Sigmoid colon (tissue), 7 donors: ENCODE measurements around the gene ITPR2. TPM values are rescaled to one million over a fixed set of nuclear protein-coding genes. Genes with fewer than 3 reads are reported as not detected.

ENCODE experiments used
- DNase-seq: peaks from one replicate; pipeline ENCODE4 v3.0.0-alpha.2; 2019
- H3K27ac ChIP-seq, 4 donors: fragments of 200-600 bp; sonication (generic); one replicate each; pipeline ENCODE4 v1.5.1; 2016 to 2019; ENCODE audit warnings: mild to moderate bottlenecking in 1 of 4
- H3K27me3 ChIP-seq, 3 donors: fragments of 200-600 bp; sonication (generic); one replicate each; pipeline ENCODE4 v1.5.1; 2019; ENCODE audit warnings: mild to moderate bottlenecking in 1 of 3
- H3K36me3 ChIP-seq, 4 donors: fragments of 200-600 bp; sonication (generic); one replicate each; pipeline ENCODE4 v1.5.1; 2016 to 2019
- H3K4me1 ChIP-seq, 4 donors: fragments of 200-600 bp; sonication (generic); one replicate each; pipeline ENCODE4 v1.5.1; 2017 to 2019
- H3K4me3 ChIP-seq, 4 donors: fragments of 200-600 bp; sonication (generic); one replicate each; pipeline ENCODE4 v1.5.1; 2017 to 2019; ENCODE audit warnings: mild to moderate bottlenecking in 2 of 4, moderate library complexity in 1 of 4
- H3K9me3 ChIP-seq, 4 donors: fragments of 200-600 bp in 3 of 4; sonication (generic) in 3 of 4; one replicate each; pipeline versions ENCODE4 v1.5.1 to v1.6.1; 2013 to 2019
- EP300 ChIP-seq, 4 donors: sonication (generic); formaldehyde crosslinking; IDR thresholded peaks; one replicate each; pipeline ENCODE4 v1.6.1; 2017; ENCODE audit warnings: antibody characterized with exemption in 4 of 4
- POLR2A ChIP-seq, 2 donors: fragments of 450-650 bp; IDR thresholded peaks; one replicate each; pipeline ENCODE4 v1.6.1; 2016; ENCODE audit warnings: antibody characterized with exemption in 2 of 2, mild to moderate bottlenecking in 2 of 2, moderate library complexity in 2 of 2
- POLR2AphosphoS5 ChIP-seq, 4 donors: sonication (generic); formaldehyde crosslinking; IDR thresholded peaks; one replicate each; pipeline ENCODE4 v1.6.1; 2017; ENCODE audit warnings: antibody characterized with exemption in 4 of 4
- WGBS, 2 donors: extraction: QIAGEN DNeasy Blood & Tissue Kit; methylation state at CpG; one replicate each; pipeline ENCODE4 v1.1.7; 2013; 5-methylcytosine and 5-hydroxymethylcytosine counted together
- intact Hi-C: fragments of 100-400 bp; cut with DNase I; formaldehyde crosslinking; loops from one replicate; pipeline ENCODE4 v1.15.1; 2023
- polyA plus RNA-seq, 3 donors: library from polyadenylated mRNA; stranded (reverse); fragments of 200-250 nt; gene quantifications; one replicate each; pipeline ENCODE4 v1.2.3, GENCODE V29; 2013
- total RNA-seq, 4 donors: library from RNA; depleted of rRNA; stranded (reverse); fragments of >200 nt; gene quantifications; one replicate each; pipeline ENCODE4 v1.1.0, GENCODE V29; 2016
- TF ChIP-seq, protein P1 (sequence below), 4 experiments: fragments of 450-650 bp in 3 of 4; fragments of 200-600 bp in 1 of 4; IDR thresholded peaks; one replicate each; pipeline ENCODE4 v1.5.1; 2016 to 2019; ENCODE audit warnings: antibody characterized with exemption in 4 of 4, mild to moderate bottlenecking in 3 of 4, moderate library complexity in 2 of 4
- donor health status: healthy with polysubstance abuse.
- donor health status: Bipolar disorder and iron deficiency.
- donor health status: healthy.

Gene ITPR2
- total and polyA plus RNA-seq, 7 donors = 1.4 to 78.1 (median 58.9) TPM

DNA sequence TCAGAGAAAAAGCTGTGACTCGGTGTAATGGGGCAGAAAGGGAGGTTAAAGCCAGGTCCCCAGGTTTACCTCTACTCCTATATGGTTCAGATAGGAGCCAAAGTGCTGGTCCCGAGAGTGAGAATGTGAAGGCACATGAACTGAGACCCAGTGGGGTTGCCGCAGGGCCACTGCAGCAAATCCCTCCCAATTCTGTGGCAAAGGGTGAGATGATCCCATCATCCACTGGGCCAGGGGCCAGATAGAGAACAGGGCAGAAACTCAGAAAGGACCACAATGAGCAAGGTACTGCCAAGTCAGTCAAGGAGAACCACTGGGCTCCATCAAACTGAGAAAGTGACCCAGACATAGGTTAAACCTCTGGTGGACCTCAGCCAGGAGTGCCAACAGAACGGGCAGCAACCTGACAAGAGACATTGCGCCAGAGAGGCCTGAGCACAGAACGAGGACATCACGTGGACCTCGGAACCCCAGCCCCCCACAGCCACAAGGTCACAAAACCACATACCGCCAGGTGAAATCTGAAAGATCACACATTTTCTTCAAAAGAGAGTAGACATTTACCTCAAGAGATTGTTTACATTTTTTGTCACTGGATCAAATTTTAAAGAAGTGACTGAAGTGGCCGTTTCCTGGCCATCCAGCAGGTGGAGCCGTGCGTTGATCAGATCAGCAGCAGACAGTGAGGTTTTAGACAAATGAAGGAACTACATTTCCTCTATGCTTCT lies 20.5 kb upstream of the ITPR2 start:
- DNase-seq = peak; percentile 76
- Histone ChIP-seq H3K36me3 (no peaks in the 10 kb centered on the region), H3K9me3 (no peaks in the 10 kb centered on the region), H3K4me3 (no peak overlapping the region), H3K27me3 (no peaks in the 10 kb centered on the region), H3K4me1 (peaks cover 0 to 6% (median 0%) of the 10 kb centered on the region in 4 donors), H3K27ac (no peak overlapping the region)
- TF ChIP-seq, protein P1, sequence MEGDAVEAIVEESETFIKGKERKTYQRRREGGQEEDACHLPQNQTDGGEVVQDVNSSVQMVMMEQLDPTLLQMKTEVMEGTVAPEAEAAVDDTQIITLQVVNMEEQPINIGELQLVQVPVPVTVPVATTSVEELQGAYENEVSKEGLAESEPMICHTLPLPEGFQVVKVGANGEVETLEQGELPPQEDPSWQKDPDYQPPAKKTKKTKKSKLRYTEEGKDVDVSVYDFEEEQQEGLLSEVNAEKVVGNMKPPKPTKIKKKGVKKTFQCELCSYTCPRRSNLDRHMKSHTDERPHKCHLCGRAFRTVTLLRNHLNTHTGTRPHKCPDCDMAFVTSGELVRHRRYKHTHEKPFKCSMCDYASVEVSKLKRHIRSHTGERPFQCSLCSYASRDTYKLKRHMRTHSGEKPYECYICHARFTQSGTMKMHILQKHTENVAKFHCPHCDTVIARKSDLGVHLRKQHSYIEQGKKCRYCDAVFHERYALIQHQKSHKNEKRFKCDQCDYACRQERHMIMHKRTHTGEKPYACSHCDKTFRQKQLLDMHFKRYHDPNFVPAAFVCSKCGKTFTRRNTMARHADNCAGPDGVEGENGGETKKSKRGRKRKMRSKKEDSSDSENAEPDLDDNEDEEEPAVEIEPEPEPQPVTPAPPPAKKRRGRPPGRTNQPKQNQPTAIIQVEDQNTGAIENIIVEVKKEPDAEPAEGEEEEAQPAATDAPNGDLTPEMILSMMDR (IDR thresholded peaks at IDR 0.05) = peak; percentile 81 to 88 (median 83)
- TF ChIP-seq POLR2A (IDR thresholded peaks at IDR 0.05) = no peak
- intact Hi-C loops = loop anchor here (1.0 to 10.0 kb wide), 4 partner anchors 32 to 461 kb away; partner anchors contain the start of genes FGFR1OP2, INTS13 and TM7SF3
- 36 to 50% methylated on average over 12 of the region's 12 CpGs for WGBS, 2 donors

DNA sequence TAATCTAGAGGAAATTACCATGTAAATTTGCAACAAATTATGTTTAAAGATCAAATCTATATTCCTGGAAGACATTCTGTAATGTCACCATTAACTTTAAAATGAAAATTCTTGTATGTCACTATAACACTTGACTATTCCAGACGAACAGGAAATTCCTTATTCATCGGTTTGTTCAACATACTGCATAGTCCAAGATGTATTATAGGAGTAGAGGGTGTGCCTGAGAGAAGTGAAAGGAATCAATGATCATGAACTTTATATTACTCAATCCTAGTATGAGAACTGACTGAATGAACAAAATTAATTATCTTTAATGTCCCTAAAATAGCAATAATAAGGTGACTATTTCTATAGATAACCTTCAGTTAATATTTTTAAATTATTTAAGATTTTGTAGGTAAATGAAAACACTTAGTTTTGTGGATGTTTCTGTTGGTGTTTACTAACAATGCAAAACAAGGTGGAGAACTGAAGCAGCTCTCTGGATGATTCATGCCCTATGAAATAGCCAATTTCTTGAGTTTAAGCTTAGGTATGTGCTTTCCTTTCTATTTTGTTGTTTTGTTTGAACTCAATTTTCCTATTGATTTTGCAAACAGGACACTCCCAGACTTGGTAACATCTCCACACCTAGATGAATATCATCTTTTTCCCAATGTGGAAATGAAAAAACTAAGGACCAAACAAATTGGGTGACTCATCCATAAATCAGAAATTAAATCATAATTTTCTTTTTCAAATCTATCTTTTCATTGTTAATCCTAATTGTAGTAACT lies 18.2 kb upstream of the ITPR2 start:
- H3K9me3 ChIP-seq = no peaks in the 10 kb centered on the region
- TF ChIP-seq POLR2AphosphoS5 (IDR thresholded peaks at IDR 0.05) (no peak), EP300 (IDR thresholded peaks at IDR 0.05) (no peak), POLR2A (IDR thresholded peaks at IDR 0.05) (no peak)
- no peak for DNase-seq
- intact Hi-C loops = loop anchor here (10.0 kb wide), 3 partner anchors 84 to 464 kb away; partner anchors contain the start of genes FGFR1OP2, INTS13 and TM7SF3
- H3K27me3 ChIP-seq = no peaks in the 10 kb centered on the region
- 33 to 54% methylated on average over 2 of the region's 2 CpGs for WGBS, 2 donors
- H3K27ac ChIP-seq = no peak overlapping the region
- no peak overlapping the region for H3K4me3 ChIP-seq
- peaks cover 0 to 8% (median 0%) of the 10 kb centered on the region in 4 donors for H3K4me1 ChIP-seq
- H3K36me3 ChIP-seq = no peaks in the 10 kb centered on the region

DNA sequence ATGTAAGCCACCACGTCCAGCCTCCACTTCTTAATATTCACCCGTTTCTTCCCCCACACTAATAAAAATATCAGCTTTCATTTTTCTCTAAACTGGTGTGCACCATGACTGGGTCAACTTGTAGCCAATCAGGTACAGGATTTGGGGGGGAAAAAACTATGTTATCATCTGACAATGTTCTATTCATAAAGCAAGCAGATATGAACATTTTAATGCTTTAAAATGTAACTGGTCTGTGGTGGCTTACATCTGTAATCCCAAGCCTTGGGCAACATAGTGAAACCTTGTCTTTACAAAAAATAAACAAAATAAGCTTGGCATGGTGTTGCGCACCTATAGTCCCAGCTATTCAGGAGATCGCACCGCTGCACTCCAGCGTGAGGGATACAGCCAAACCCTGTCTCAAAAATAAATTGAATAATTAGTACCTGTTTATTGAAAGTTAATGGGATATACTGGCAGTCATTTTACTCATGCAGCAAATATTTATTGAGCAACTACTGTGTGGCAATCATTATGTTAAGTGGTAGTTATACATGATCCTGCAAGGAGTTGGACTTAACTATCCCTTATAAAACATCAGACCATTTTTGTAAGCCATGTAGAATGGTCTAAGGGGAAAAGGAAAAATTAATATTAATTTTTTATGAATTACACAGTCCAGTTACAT lies 15.3 kb upstream of the ITPR2 start:
- 82 to 83% methylated on average over 6 of the region's 6 CpGs for WGBS, 2 donors
- intact Hi-C loops = no loop called here

DNA sequence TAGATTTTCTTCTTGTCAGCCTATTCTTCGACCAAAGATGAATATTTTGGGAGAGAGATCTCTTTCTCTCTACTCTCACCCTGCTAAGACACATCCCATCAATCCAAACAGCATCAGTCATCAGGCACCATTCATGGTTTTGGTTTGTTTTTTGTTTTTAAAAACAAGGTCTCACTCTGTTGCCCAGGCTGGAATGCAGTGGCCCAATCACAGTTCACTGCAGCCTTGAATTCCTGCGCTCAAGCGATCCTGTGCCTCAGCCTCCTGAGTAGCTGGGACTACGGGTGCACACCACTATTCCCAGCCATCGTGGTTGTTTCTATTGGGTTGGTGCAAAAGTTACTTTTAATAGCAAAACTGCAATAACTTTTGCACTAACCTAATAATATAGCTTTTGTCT lies 14.4 kb upstream of the ITPR2 start:
- Histone ChIP-seq H3K4me3 (no peak overlapping the region), H3K27ac (no peak overlapping the region), H3K36me3 (no peaks in the 10 kb centered on the region), H3K4me1 (peaks cover 0 to 8% (median 3%) of the 10 kb centered on the region in 4 donors), H3K9me3 (no peaks in the 10 kb centered on the region), H3K27me3 (no peaks in the 10 kb centered on the region)
- no peak for DNase-seq
- 94 to 97% methylated on average over 5 of the region's 5 CpGs for WGBS, 2 donors
- TF ChIP-seq EP300 (IDR thresholded peaks at IDR 0.05) (no peak), POLR2AphosphoS5 (IDR thresholded peaks at IDR 0.05) (no peak)
- TF ChIP-seq, protein P1 (IDR thresholded peaks at IDR 0.05) = no peak
- intact Hi-C loops = no loop called here

More for the DNA sequence above, 15.3 kb upstream of the ITPR2 start:
- Histone ChIP-seq H3K4me3 (no peak overlapping the region), H3K9me3 (no peaks in the 10 kb centered on the region), H3K27me3 (no peaks in the 10 kb centered on the region), H3K36me3 (no peaks in the 10 kb centered on the region), H3K4me1 (peaks cover 0 to 8% (median 3%) of the 10 kb centered on the region in 4 donors), H3K27ac (no peak overlapping the region)
- DNase-seq = no peak
- TF ChIP-seq EP300 (IDR thresholded peaks at IDR 0.05) (no peak), POLR2A (IDR thresholded peaks at IDR 0.05) (no peak), POLR2AphosphoS5 (IDR thresholded peaks at IDR 0.05) (no peak)
- TF ChIP-seq, protein P1 (IDR thresholded peaks at IDR 0.05) = no peak

DNA sequence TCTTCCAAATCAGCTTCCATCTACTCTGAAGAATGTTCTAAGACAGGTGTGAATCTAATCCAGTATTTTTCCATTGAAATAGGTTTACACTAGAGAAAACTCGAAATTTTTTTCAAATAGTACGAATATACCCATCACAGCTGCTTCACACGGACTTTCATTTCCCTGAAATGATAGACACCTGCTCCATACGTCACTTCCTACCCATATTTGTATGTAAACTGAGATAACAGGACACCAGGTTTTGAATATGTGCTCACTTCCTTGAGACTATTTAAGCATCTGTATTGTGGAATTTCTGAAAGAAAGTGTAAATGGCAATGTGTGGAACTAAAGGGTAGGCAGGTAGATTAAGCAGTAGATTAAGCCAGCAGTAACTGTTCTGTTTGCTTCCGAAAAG lies 13.4 kb upstream of the ITPR2 start:
- 57 to 70% methylated on average over 5 of the region's 5 CpGs for WGBS, 2 donors
- Histone ChIP-seq H3K4me3 (no peak overlapping the region), H3K36me3 (no peaks in the 10 kb centered on the region), H3K9me3 (no peaks in the 10 kb centered on the region), H3K27me3 (no peaks in the 10 kb centered on the region), H3K4me1 (peaks cover 0 to 8% (median 3%) of the 10 kb centered on the region in 4 donors), H3K27ac (no peak overlapping the region)
- TF ChIP-seq POLR2A (IDR thresholded peaks at IDR 0.05) (no peak), POLR2AphosphoS5 (IDR thresholded peaks at IDR 0.05) (no peak), EP300 (IDR thresholded peaks at IDR 0.05) (no peak)
- TF ChIP-seq, protein P1 (IDR thresholded peaks at IDR 0.05) = no peak
- intact Hi-C loops = no loop called here
- DNase-seq = no peak
